ENCODE results near the gene ABCA8.

DNA sequence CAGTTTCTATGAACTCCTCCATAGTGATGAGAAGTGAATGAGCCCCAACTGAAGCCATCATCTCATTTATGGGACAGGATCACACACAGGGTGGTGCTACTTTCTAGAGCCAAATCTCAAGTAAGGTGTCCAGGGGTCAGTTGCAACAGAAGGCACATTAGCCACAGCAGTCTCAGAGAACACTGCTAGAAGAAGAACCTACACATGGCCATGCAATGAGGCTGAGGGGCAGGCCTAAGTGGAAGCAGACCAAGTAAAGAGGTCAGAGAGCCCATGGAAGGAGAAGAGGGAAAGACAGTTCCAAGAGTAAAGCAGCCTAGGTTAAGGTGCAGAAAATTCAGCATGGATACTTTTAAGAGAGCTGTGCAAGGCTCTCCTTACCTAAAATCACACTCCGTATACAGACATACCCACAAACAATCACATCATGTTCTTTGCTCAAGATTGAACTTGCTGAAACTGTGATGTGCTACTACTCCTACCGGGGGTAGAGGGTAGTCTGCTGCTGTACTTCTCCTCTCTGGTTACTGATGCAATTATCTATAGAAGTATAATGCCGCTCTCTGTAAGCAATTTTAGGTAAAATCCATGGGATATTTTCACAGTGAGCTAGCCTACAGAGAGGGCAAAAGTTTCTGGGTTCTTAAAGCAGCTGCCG lies 1.7 kb downstream of the ABCA8 start:
- no peak for TF ChIP-seq CTCF (IDR thresholded peaks at IDR 0.05)
- no peak for TF ChIP-seq POLR2A (IDR thresholded peaks at IDR 0.05)
- no peak for TF ChIP-seq POLR2AphosphoS5 (IDR thresholded peaks at IDR 0.05)

Data from gastroesophageal sphincter (tissue), 3 donors.